ENCODE data around the gene BEGAIN. TPM values are rescaled to one million over a fixed set of nuclear protein-coding genes. Genes with fewer than 3 reads are reported as not detected.

Gene BEGAIN
- total RNA-seq, 4 donors from 2014 or later, result 0.47 to 1.5 (median 0.53) TPM; not detected in 1

DNA sequence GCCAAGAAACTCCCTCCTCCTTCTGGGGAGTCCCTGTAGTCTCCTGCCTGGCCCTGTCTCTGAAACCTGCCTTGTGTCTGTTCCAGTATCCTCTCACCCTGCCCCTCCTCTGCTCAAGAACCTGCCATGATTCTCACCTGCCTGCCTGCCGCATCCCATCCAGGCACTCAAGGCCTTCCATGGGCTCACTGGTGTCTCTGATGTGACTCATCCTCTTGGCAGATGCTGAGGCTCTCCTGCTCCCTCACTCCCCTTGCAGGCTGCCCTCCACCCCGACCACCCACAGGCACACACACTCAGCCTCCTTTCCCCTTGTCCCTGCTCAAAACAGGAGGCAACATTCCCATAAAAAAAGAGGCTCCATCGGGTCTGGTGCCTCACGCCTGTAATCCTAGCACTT lies 5.8 kb upstream of the BEGAIN start:
- no peaks in the 10 kb centered on the region for H3K36me3 ChIP-seq
- intact Hi-C loops (cut with DNase I), result no loop called here
- peaks cover 0 to under 1% (median 0%) of the 10 kb centered on the region in 3 donors for H3K4me1 ChIP-seq
- peaks cover 0 to 78% (median 2%) of the 10 kb centered on the region in 4 donors for H3K27me3 ChIP-seq
- DNase-seq, result no peak
- no peak overlapping the region for H3K27ac ChIP-seq
- no peaks in the 10 kb centered on the region for H3K9me3 ChIP-seq
- no peak for TF ChIP-seq POLR2A (IDR thresholded peaks at IDR 0.05)
- TF ChIP-seq CTCF (IDR thresholded peaks at IDR 0.05), result no peak
- no peak overlapping the region for H3K4me3 ChIP-seq
- WGBS, 2 donors, result 58% methylated on average over 3 of the region's 4 CpGs; no CpG with 5 or more reads in 1 of the 2 donors

DNA sequence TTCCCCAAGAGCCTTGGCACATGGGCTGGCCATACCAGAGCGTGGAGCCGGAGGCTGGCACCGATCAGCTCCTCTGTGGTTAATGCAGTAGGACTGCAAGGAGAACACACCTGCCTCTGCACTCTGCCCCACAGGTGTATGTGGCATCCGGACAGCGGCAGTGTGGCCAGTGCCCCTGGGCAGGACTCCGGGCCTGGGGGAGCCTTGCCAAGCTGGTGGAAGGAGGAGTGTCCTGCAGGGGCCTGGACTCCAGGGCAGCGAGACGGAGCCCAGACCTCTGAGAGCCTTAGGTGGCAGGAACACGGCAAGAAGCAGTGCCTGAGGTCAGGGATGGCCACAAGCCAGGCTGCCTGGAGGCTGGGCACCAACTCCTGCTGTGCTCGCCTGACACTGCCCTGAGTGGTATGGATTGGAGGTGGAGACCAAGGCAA lies 5.3 kb upstream of the BEGAIN start:
- H3K9me3 ChIP-seq, result no peaks in the 10 kb centered on the region
- no peak overlapping the region for H3K27ac ChIP-seq
- H3K27me3 ChIP-seq, result peaks cover 0 to 81% (median 5%) of the 10 kb centered on the region in 4 donors
- no peak for DNase-seq
- intact Hi-C loops (cut with DNase I), result no loop called here
- WGBS, 2 donors, result 95 to 100% methylated on average over 3 to 4 of the region's 10 CpGs
- no peak overlapping the region for H3K4me3 ChIP-seq
- H3K4me1 ChIP-seq, result peaks cover 0 to 5% (median 2%) of the 10 kb centered on the region in 3 donors
- H3K36me3 ChIP-seq, result no peaks in the 10 kb centered on the region
- no peak for TF ChIP-seq POLR2A (IDR thresholded peaks at IDR 0.05)

DNA sequence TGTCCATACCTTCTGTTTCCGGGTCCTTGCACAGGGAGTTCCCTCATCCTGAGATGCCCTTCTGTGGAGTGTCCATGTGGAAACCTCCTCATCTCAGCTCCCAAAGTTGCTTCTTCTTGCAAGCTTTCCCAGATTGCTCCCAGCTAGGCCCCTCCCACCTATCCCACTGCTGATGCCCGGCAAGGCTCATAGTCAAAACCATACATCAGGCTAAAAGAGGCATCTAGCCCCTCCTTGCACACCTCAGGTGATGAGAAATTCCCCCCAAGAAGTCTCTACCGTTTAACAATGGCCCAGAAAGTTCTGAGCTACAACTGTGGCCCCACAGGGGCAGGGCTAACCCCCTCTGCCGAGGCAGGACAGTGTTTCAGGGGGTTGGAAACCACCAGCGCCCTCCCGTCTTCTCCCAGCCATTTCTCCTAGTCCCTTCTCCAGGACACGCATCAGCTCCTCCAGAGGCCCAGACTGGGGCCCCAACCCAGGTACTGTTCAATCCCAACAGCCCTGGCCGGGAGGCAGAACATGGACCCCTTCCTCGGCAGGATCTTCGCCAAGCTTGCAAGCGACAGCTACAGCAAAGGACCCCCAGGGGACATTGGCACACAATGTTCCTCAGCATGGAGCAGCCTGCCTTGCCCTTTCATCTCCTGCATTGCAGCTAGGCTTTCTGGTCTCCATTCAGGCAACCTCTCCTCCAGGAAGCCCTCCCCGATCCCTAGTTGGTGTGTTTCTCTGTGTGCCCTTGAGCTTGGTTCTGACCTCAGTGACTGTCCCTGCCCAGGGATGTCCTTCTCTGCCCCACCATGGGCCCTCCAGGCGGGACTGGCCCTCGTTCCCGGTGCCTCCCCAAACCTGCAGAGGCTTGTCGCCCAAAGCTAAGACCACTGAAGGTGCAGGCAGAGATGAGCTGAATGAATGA lies 4.5 kb upstream of the BEGAIN start:
- Histone ChIP-seq H3K36me3 (no peaks in the 10 kb centered on the region), H3K27me3 (peaks cover 0 to 81% (median 5%) of the 10 kb centered on the region in 4 donors), H3K4me1 (peaks cover 0 to 9% (median 8%) of the 10 kb centered on the region in 3 donors), H3K27ac (no peak overlapping the region), H3K4me3 (no peak overlapping the region), H3K9me3 (no peaks in the 10 kb centered on the region)
- 63 to 79% methylated on average over 8 to 9 of the region's 16 CpGs for WGBS, 2 donors
- intact Hi-C loops (cut with DNase I), result no loop called here
- no peak for DNase-seq
- no peak for TF ChIP-seq CTCF (IDR thresholded peaks at IDR 0.05)
- no peak for TF ChIP-seq POLR2A (IDR thresholded peaks at IDR 0.05)

DNA sequence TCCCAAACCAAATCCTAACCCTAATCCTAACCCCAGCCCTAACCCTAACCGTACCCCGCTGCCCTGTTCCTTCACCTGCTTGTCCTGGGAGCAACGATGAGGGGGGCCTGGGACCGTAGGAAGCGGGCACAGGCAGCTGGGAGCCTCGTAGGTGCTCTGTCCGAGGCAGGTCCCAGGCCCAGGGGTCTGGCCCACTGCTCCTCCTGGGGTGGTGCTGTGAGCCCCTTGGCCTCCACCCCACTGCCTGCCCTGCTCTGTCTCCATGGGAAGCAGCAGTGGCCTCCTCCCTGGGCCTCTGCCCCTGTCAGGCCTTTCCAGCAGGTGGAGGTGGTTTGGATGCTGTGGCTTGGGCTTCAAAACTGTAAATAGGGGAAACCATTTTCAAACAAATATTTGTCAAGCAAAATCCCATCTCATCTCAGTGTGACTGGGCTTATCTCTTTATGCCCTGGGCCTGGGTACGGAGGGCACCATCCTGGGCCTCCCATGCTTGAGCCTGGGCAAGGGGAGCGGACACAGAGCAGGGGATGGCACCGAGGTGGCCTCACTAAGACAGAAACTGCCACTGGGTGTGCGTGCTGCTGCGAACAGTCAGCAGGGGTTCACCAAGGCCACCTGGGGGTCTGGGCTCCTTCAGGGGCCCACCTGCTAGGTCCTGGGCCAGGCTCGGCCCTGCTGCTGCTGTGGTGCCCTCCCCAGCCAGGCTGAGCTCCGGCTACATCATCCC lies 3.7 kb upstream of the BEGAIN start:
- H3K4me1 ChIP-seq, result peaks cover 6 to 17% (median 15%) of the 10 kb centered on the region in 3 donors
- no peak for TF ChIP-seq CTCF (IDR thresholded peaks at IDR 0.05)
- intact Hi-C loops (cut with DNase I), result no loop called here
- 76 to 82% methylated on average over 3 to 6 of the region's 14 CpGs for WGBS, 2 donors
- no peaks in the 10 kb centered on the region for H3K36me3 ChIP-seq
- DNase-seq, result no peak
- no peak overlapping the region for H3K4me3 ChIP-seq
- peaks cover 0 to 83% (median 5%) of the 10 kb centered on the region in 4 donors for H3K27me3 ChIP-seq
- H3K27ac ChIP-seq, result no peak overlapping the region
- no peaks in the 10 kb centered on the region for H3K9me3 ChIP-seq

- Histone ChIP-seq H3K4me3 (no peak overlapping the region), H3K27me3 (peaks cover 0 to 88% (median 5%) of the 10 kb centered on the region in 4 donors), H3K9me3 (no peaks in the 10 kb centered on the region), H3K27ac (no peak overlapping the region), H3K36me3 (no peaks in the 10 kb centered on the region), H3K4me1 (peaks cover 6 to 17% (median 15%) of the 10 kb centered on the region in 3 donors)
- TF ChIP-seq CTCF (IDR thresholded peaks at IDR 0.05) (no peak), POLR2A (IDR thresholded peaks at IDR 0.05) (no peak)
- intact Hi-C loops (cut with DNase I), result no loop called here
- no peak for DNase-seq
- WGBS, 2 donors, result 84 to 85% methylated on average over 7 to 8 of the region's 8 CpGs
Measured at GRCh38 chr14:100589760-100590469, 2.7 kb upstream of the BEGAIN start.

Measured in esophagus squamous epithelium (tissue), 5 donors.